Activated CD4-positive, alpha-beta T cell treated with anti-CD3 and anti-CD28 coated beads, Interleukin-10, Interleukin-2, amounts not matched to agents 100 ng/mL and 50 ng/mL, durations not matched to agents 16 hours and 8 hours (primary cell): Measurements from ENCODE around the gene GAB3.

ENCODE experiments used
- DNase-seq: peaks from one replicate; pipeline ENCODE4 v3.0.0-alpha.2; 2020

GAB3 gene

DNA sequence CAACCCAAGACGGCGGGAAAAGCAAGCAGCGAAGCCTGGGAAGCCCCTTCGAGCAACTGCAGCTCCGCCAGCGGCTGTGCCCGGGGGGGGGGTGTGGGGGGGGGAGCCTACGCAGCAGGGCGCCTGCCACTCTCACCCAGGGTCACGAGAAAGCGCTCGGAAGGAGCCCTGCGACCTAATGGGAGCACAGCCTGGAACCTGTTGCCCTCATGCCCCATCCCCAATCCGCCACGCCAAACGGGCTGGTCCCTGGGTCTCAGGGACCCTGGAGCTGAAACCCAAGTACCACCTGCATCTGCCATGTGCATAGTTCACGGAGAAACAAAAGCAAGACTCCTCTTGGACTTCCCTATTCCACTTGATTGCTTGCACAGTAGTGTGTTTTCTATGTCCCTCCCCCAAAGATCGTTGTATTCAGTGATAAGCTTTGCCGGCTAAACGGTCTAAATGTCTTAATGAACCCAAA lies 359 bp upstream of the GAB3 start:
- no peak for DNase-seq

GRCh38 chrX:154749856-154750255 lies 1.0 kb downstream of the GAB3 start:
- no peak for DNase-seq

DNA sequence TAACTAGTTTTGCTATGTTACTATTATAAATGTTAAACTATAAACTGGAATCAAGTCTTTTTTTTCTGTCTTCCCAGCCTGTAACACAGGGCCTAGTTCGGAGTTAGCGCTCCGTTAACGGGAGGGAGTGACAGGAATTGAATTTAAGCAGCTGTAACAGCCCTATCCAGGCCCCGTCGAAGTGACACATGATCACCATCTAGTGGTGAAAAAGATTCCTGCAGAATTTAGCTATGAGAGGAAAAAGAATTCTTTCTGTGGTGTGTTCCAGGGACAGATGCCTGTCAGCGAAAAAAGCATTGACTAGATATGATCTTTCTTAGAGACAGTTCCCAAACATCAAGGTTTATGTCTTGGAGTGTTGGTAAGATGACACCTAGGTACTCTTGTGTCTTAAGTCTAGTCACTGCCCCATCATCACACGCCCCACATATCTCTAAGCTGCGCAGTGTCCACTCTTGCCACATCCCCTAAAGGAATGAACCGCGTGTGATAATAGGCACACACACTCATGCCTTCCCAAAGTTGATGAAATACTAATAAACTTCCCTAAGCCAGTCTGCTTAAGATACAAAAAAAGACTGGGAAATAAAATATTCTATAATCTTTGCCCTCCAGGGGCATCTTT lies 2.1 kb downstream of the GAB3 start:
- DNase-seq: peak; percentile 81

DNA sequence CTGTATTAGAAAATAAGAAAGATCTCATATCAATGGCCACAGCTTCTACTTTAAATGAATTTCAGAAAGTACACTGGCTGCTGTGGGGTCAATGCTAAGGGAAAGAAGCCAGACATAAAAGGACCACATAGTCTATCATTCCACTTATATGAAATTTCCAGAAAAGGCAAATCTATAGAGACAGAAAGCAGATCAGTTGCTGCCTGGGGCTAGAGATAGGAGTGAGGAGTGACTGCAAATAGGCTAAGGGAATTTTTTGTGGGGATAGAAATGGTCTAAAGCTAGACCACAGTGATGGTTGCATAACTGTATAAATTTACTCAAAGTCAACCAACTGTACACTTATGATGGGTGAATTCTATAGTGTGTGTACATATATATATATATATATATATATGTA lies 8.3 kb downstream of the GAB3 start:
- no peak for DNase-seq

- DNase-seq: no peak
These were observed 10.9 kb downstream of the GAB3 start for GRCh38 chrX:154739952-154740465.

DNA sequence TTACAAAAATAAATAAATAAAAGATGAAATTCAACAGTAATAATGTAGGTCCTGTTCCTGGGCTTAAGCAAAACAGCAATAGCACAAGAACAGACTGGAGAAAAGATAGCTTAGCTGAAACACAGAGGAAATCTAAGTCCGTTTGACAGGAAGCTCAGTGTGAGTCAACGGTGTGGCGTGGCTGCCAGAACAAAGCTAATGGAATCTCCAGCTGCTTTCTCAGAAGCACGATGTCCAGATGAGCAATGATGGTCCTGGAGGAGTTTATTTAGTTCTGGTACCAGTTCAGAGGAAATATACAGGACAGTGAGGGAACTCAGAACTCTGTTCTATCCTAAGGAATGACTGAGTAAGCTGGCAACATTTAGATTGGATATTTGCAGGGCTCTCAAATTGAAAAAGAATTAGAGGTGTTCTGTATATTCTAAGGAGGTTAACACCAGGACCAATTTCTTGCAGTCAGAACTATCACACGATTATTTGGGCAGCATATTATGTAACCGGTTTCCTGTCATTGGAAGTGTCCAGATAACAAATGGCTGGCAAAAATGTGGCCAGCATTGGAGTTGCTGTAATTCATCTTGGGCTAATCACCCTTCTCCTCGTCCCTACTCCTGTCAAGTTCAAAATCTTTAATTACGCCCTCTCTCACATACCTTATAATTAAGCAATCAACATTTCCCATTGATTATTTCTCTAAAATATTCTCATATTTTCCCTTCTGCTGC lies 12.7 kb downstream of the GAB3 start:
- peak; percentile 75 for DNase-seq

GRCh38 chrX:154737136-154737535 lies 13.7 kb downstream of the GAB3 start:
- DNase-seq: no peak

GRCh38 chrX:154735695-154736393 lies 15.0 kb downstream of the GAB3 start:
- DNase-seq: no peak

DNA sequence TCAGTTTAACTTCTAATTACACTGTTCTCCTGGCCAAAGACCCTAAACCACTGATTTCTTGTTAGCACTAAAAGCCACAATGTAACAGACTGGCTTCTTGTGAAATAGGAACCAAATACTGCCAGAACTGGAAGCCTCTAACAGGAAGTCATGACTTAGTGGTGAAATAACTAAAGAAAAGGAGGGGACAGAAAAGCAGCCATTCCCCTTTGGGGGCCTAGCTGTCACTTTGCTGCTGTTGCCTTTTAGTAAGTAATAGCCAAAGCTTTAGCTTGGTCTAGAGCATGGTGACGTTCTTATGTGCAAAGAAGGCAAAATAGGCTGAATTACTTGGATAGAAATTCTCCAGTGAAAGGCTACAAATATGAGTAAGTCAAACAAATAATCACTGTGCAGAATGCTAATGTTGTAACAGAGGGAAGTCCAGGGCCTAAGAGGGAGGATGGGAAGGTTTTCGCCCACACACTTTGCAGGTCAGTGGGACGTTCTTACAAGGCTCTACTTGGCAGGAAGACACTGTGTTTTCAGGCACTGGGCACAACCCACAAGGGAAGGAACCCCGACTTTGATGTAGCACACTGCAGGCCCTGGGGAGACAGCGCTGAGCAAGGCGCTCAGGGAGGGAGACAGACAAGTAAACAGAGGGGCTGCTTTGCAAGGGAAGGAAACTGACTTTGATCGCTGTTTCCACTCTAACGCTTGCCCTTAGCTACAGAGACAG lies 16.7 kb downstream of the GAB3 start:
- peak; percentile 67 for DNase-seq

GRCh38 chrX:154733066-154733425 lies 17.8 kb downstream of the GAB3 start:
- peak; percentile 44 for DNase-seq

GRCh38 chrX:154732421-154733065 lies 18.3 kb downstream of the GAB3 start:
- DNase-seq: peak; percentile 34

DNA sequence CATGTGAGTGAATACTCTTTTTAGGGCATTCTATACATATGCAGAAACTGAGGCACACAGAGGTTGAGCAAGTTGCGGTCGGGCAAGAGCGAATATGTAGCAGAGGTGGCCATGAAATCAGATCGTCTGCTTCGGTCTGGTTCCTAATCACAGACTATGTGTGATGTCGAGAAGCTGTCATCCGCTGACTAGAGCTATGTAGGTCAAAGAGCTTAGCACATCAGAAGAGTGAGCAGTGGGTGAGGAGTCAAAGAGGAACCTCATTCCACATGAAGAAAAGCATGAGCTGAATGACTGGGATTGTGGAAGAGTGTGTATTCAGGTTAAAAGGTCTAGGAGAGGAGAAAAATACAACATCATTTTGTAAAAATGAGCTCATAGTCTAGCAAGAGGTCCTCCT lies 19.0 kb downstream of the GAB3 start:
- peak; percentile 32 for DNase-seq

DNA sequence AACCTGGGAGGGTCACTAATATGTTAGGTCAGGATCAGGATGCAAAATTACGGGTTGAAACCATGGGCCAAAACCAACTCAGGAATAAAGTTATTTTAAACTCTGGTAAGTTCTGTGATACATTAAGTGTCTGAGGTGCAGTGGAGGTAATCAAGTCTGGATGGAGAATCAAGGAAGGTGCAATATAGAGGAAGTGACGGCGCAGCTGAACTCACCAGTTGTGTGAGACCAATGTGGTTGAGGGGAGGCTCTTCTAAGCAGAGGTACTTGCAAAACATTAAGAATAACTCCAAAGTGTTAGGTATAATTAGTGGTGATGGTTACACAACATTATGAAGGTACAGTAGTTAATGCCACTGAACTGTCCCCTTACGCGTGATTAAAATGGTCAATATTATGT lies 19.7 kb downstream of the GAB3 start:
- no peak for DNase-seq

DNA sequence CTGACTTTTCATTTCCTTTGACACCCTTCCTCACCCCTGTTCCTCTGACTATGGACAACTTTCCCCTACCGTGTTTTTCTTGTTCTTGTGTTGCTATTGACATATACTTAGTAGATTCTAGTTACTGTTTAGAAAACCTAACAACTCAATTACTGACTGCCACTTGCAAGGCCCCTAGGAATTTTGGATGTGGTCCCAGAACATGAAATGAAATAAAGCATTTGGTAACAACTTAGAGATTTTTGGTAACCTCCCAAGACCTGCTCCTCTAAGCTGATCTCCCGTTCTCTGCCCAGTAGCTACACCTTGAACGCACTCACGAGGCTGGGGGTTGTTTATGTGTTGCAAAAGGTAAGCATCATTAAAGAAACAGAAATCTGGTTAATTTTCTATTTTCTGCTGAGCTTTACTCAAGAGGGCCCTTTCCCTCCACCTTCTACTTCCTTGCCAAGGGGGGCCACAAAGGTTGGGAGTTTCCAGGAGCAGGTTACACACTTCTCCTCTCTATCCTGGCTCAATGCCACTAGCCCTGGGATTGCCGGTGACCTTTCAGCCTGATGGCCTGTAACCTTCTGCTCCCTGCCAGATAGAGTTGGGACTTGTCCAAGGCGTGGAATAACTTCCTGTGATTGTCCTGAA lies 20.5 kb downstream of the GAB3 start:
- DNase-seq: no peak

DNA sequence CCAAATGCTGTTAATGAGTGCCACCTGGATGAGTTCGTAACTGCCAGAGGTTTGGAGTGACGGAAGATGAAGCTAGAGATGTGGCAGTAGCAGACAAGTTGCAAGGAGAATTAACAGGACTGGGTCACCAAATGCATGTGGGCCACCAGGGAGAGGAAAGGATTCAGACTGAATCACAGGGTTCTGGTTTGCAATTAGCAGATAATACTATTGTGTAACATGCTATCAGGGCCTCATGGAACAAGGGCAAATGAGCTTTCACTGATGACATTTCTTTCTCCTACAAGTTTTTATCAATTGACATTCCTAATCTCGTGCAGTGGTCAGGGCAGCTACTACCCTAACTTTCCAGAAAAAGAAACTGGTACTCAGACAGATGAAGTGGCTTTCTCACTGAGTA lies 21.4 kb downstream of the GAB3 start:
- DNase-seq: no peak

- DNase-seq: no peak
These were observed 22.3 kb downstream of the GAB3 start for GRCh38 chrX:154728431-154729190.

- DNase-seq: no peak
These were observed 23.0 kb downstream of the GAB3 start for GRCh38 chrX:154727871-154728270.

GRCh38 chrX:154727418-154727817 lies 23.5 kb downstream of the GAB3 start:
- no peak for DNase-seq

DNA sequence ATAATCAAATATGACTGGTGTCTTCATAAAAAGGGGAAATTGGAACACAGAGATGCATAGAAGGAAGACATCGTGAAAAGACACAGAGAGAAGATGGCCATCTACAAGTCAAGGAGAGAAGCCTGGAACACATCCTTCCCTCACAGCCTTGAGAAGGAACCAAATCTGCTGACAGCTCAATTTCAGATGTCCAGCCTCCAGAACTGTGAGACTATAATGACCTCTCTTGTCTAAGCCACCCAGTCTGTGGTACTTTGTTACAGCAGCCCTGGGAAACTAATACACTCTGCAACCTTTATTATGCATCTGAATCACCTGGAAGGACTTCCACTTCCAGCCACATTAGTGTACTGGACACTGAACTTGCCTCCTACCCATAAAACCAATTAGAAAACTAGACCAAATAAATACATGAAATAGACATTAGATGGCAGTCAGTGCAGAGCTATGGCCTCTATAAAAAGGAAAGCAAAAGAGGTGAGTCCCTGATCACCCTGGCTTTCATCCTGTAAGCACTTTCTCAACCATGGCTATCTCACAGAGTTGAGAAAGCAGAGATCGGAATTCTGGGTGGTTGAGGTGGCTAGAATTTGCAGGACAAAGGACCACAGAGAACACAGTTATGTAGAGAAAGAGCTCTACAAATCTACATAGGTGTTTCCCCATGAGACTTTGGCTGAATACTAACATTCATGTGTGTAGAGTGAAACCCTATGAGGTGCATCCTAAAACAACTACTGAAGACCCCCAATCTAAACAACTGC lies 25.7 kb downstream of the GAB3 start:
- no peak for DNase-seq

GRCh38 chrX:154721155-154721554 lies 29.7 kb downstream of the GAB3 start:
- DNase-seq: no peak

DNA sequence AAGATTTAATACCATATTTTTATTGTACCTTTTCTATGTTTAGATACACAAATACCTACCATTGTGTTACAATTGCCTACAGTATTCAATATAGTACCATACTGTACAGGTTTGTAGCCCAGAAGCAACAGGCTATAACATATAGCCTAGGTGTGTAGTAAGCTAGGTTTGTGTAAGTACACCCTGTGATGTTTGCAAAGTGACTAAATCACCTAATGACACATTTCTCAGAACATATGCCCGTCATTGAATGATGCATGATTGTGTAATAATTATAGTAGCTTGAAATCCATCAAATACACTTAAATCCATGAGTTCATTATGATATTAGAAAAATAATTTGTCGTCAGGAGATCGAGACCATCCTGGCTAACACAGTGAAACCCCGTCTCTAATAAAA lies 30.8 kb downstream of the GAB3 start:
- no peak for DNase-seq
